Erythroblast (primary cell): ENCODE measurements around the gene PHF12.

ENCODE experiments used
- GATA1 ChIP-seq: IDR thresholded peaks from 2 replicates; pipeline ENCODE4 v1.6.1; 2011; ENCODE audit warnings: low read depth, mild to moderate bottlenecking, control low read depth, low read length, moderate library complexity
- POLR2A ChIP-seq: IDR thresholded peaks from 2 replicates; pipeline ENCODE4 v1.6.1; 2011; ENCODE audit warnings: mild to moderate bottlenecking, low read length

DNA sequence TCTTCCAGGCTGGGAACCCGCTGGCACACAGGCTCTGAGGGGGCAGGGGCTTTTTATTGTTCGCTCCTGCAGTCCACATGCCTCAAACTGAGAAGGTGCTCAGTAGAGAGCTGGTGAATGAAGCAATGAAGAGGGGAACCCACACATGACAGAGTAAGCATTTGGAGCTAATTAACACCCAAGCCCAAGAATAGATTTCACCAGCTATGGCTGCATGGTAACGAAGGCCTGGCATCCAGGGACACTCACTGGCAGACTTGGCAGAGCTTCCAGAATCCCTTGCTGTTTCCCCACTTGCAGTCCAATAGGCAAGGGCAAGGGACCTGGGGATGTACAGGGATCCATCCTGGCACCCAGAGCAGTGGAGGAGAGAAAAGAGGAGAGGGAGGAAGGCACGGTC is 66.0 kb downstream of the PHF12 start:
- TF ChIP-seq POLR2A = no peak
- TF ChIP-seq GATA1 = no peak
